Chondrocyte (in vitro differentiated cells): ENCODE measurements around the gene HDAC6. TPM values are rescaled to one million over a fixed set of nuclear protein-coding genes. Genes with fewer than 3 reads are reported as not detected.

ENCODE experiments used
- DNase-seq: peaks from one replicate; pipeline ENCODE4 v3.0.0; 2021; ENCODE audit warnings: mixed read lengths, low spot score
- H3K27ac Mint-ChIP-seq: one replicate; pipeline ENCODE4 v1.8.0; 2021; ENCODE audit warnings: mild to moderate bottlenecking, moderate library complexity, mixed read lengths; ENCODE audit not compliant: unreplicated experiment
- H3K27me3 Mint-ChIP-seq: 2 replicates; pipeline ENCODE4 v1.8.0; 2021; ENCODE audit warnings: low read depth, mixed read lengths
- H3K36me3 Mint-ChIP-seq: 2 replicates; pipeline ENCODE4 v1.8.0; 2021; ENCODE audit warnings: low read depth, mixed read lengths
- H3K4me1 Mint-ChIP-seq: 2 replicates; pipeline ENCODE4 v1.8.0; 2021; ENCODE audit warnings: low read depth, mild to moderate bottlenecking, mixed read lengths
- H3K4me3 Mint-ChIP-seq: one replicate; pipeline ENCODE4 v1.8.0; 2021; ENCODE audit warnings: mild to moderate bottlenecking, moderate library complexity, mixed read lengths; ENCODE audit not compliant: unreplicated experiment
- H3K9me3 Mint-ChIP-seq: 2 replicates; pipeline ENCODE4 v1.8.0; 2021; ENCODE audit warnings: low read depth, mixed read lengths
- CTCF ChIP-seq: fragments of 200-600 bp; sonication (generic); IDR thresholded peaks from 2 replicates; pipeline ENCODE4 v1.5.0; 2021; ENCODE audit warnings: antibody characterized with exemption, mild to moderate bottlenecking, moderate library complexity
- total RNA-seq: library from RNA; stranded (reverse); gene quantifications from 3 replicates; pipeline ENCODE4 v1.2.1, GENCODE V29; 2021

HDAC6 gene
- total RNA-seq, 1 donor from 2014 or later = 87.3 TPM

GRCh38 chrX:48826135-48826875, 24.4 kb downstream of the HDAC6 start, which contains the start of gene ERAS:
ERAS (plus strand) TSS chrX:48826513; CDS start chrX:48829124, 2,611 bp downstream.
- H3K9me3 Mint-ChIP-seq = peaks cover 11% of the 10 kb centered on the region
- no peak for TF ChIP-seq CTCF

GRCh38 chrX:48826876-48827653, 25.2 kb downstream of the HDAC6 start:
- no peak overlapping the region for H3K4me3 Mint-ChIP-seq
- peaks cover 11% of the 10 kb centered on the region for H3K9me3 Mint-ChIP-seq
- H3K27ac Mint-ChIP-seq = no peak overlapping the region
- H3K27me3 Mint-ChIP-seq = no peaks in the 10 kb centered on the region
- no peak for TF ChIP-seq CTCF
- H3K36me3 Mint-ChIP-seq = peaks cover 20% of the 10 kb centered on the region
- DNase-seq = no peak
- no peaks in the 10 kb centered on the region for H3K4me1 Mint-ChIP-seq

More at GRCh38 chrX:48826135-48826875, 24.4 kb downstream of the HDAC6 start, which contains the start of gene ERAS:
- Mint-ChIP-seq H3K4me3 (no peak within 1 kb of the TSS), H3K27ac (no peak within 1 kb of the TSS), H3K36me3 (peaks cover 20% of the 10 kb centered on the region), H3K27me3 (no peaks in the 10 kb centered on the region), H3K4me1 (no peaks in the 10 kb centered on the region)
- no peak for DNase-seq

- H3K27me3 Mint-ChIP-seq = no peaks in the 10 kb centered on the region
- no peak for DNase-seq
- peaks cover 20% of the 10 kb centered on the region for H3K36me3 Mint-ChIP-seq
- peaks cover 12% of the 10 kb centered on the region for H3K9me3 Mint-ChIP-seq
- no peak for TF ChIP-seq CTCF
- H3K4me1 Mint-ChIP-seq = no peaks in the 10 kb centered on the region
- no peak overlapping the region for H3K4me3 Mint-ChIP-seq
- no peak overlapping the region for H3K27ac Mint-ChIP-seq
Observed at GRCh38 chrX:48827654-48827968, 25.7 kb downstream of the HDAC6 start.

GRCh38 chrX:48829016-48829735, 27.3 kb downstream of the HDAC6 start:
- Mint-ChIP-seq H3K27ac (no peak overlapping the region), H3K27me3 (no peaks in the 10 kb centered on the region), H3K36me3 (peaks cover 16% of the 10 kb centered on the region), H3K4me1 (peaks cover 10% of the 10 kb centered on the region), H3K9me3 (peaks cover 14% of the 10 kb centered on the region), H3K4me3 (no peak overlapping the region)
- TF ChIP-seq CTCF = no peak
- no peak for DNase-seq
